C4-2B (cell line): ENCODE measurements around the gene ANGEL1.

Source experiments
- CTCF ChIP-seq: fragments of 450-650 bp; conservative IDR thresholded peaks from 2 replicates; pipeline ENCODE4 v1.5.1; 2017; ENCODE audit warnings: mild to moderate bottlenecking
- ZFX ChIP-seq: fragments of 450-650 bp; IDR thresholded peaks from 2 replicates; pipeline ENCODE4 v1.6.1; 2017

GRCh38 chr14:76774821-76775694 is 37.6 kb downstream of the ANGEL1 start:
- TF ChIP-seq CTCF (no peak), ZFX (no peak)
